ENCODE measurements around the gene CHDH. TPM values are rescaled to one million over a fixed set of nuclear protein-coding genes. Genes with fewer than 3 reads are reported as not detected.

The CHDH gene
- total and polyA plus RNA-seq, 2 experiments from 2014 or later = 2.3 to 6.6 TPM

GRCh38 chr3:53775834-53776251 is 70.4 kb downstream of the CHDH start (continued):
- no peak for TF ChIP-seq ZNF114 (CRISPR knock-in tag; IDR thresholded peaks at IDR 0.05)
- TF ChIP-seq POLR2AphosphoS5 (IDR thresholded peaks at IDR 0.05; ENCODE audit: low read depth) = no peak
- TF ChIP-seq JUNB (IDR thresholded peaks at IDR 0.05; ENCODE audit: unreplicated experiment) = no peak
- no peak for TF ChIP-seq NANOG (IDR thresholded peaks at IDR 0.05; ENCODE audit: borderline replicate concordance)
- no peak for TF ChIP-seq CREB1 (CRISPR knock-in tag; IDR thresholded peaks at IDR 0.05; ENCODE audit: low read depth)

- no peak overlapping the region for H3K4me2 ChIP-seq
- H2AFZ ChIP-seq = no peak overlapping the region
- no peak for DNase-seq (ENCODE audit: low spot score)
- TF ChIP-seq JUNB (IDR thresholded peaks at IDR 0.05; ENCODE audit: unreplicated experiment) = no peak
- TF ChIP-seq, protein P1, sequence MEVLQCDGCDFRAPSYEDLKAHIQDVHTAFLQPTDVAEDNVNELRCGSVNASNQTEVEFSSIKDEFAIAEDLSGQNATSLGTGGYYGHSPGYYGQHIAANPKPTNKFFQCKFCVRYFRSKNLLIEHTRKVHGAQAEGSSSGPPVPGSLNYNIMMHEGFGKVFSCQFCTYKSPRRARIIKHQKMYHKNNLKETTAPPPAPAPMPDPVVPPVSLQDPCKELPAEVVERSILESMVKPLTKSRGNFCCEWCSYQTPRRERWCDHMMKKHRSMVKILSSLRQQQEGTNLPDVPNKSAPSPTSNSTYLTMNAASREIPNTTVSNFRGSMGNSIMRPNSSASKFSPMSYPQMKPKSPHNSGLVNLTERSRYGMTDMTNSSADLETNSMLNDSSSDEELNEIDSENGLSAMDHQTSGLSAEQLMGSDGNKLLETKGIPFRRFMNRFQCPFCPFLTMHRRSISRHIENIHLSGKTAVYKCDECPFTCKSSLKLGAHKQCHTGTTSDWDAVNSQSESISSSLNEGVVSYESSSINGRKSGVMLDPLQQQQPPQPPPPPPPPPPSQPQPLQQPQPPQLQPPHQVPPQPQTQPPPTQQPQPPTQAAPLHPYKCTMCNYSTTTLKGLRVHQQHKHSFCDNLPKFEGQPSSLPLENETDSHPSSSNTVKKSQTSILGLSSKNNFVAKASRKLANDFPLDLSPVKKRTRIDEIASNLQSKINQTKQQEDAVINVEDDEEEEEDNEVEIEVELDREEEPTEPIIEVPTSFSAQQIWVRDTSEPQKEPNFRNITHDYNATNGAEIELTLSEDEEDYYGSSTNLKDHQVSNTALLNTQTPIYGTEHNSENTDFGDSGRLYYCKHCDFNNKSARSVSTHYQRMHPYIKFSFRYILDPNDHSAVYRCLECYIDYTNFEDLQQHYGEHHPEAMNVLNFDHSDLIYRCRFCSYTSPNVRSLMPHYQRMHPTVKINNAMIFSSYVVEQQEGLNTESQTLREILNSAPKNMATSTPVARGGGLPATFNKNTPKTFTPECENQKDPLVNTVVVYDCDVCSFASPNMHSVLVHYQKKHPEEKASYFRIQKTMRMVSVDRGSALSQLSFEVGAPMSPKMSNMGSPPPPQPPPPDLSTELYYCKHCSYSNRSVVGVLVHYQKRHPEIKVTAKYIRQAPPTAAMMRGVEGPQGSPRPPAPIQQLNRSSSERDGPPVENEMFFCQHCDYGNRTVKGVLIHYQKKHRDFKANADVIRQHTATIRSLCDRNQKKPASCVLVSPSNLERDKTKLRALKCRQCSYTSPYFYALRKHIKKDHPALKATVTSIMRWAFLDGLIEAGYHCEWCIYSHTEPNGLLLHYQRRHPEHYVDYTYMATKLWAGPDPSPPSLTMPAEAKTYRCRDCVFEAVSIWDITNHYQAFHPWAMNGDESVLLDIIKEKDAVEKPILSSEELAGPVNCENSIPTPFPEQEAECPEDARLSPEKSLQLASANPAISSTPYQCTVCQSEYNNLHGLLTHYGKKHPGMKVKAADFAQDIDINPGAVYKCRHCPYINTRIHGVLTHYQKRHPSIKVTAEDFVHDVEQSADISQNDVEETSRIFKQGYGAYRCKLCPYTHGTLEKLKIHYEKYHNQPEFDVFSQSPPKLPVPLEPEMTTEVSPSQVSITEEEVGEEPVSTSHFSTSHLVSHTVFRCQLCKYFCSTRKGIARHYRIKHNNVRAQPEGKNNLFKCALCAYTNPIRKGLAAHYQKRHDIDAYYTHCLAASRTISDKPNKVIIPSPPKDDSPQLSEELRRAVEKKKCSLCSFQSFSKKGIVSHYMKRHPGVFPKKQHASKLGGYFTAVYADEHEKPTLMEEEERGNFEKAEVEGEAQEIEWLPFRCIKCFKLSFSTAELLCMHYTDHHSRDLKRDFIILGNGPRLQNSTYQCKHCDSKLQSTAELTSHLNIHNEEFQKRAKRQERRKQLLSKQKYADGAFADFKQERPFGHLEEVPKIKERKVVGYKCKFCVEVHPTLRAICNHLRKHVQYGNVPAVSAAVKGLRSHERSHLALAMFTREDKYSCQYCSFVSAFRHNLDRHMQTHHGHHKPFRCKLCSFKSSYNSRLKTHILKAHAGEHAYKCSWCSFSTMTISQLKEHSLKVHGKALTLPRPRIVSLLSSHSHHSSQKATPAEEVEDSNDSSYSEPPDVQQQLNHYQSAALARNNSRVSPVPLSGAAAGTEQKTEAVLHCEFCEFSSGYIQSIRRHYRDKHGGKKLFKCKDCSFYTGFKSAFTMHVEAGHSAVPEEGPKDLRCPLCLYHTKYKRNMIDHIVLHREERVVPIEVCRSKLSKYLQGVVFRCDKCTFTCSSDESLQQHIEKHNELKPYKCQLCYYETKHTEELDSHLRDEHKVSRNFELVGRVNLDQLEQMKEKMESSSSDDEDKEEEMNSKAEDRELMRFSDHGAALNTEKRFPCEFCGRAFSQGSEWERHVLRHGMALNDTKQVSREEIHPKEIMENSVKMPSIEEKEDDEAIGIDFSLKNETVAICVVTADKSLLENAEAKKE (CRISPR knock-in tag; IDR thresholded peaks at IDR 0.05) = no peak
- TF ChIP-seq, protein P2, sequence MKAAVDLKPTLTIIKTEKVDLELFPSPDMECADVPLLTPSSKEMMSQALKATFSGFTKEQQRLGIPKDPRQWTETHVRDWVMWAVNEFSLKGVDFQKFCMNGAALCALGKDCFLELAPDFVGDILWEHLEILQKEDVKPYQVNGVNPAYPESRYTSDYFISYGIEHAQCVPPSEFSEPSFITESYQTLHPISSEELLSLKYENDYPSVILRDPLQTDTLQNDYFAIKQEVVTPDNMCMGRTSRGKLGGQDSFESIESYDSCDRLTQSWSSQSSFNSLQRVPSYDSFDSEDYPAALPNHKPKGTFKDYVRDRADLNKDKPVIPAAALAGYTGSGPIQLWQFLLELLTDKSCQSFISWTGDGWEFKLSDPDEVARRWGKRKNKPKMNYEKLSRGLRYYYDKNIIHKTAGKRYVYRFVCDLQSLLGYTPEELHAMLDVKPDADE (IDR thresholded peaks at IDR 0.05) = no peak
- TF ChIP-seq NANOG (IDR thresholded peaks at IDR 0.05; ENCODE audit: borderline replicate concordance) = no peak
- no peak for TF ChIP-seq CREB1 (CRISPR knock-in tag; IDR thresholded peaks at IDR 0.05; ENCODE audit: low read depth)
- TF ChIP-seq ZNF331 (CRISPR knock-in tag; IDR thresholded peaks at IDR 0.05; ENCODE audit: low read depth) = no peak
- TF ChIP-seq, protein P3, sequence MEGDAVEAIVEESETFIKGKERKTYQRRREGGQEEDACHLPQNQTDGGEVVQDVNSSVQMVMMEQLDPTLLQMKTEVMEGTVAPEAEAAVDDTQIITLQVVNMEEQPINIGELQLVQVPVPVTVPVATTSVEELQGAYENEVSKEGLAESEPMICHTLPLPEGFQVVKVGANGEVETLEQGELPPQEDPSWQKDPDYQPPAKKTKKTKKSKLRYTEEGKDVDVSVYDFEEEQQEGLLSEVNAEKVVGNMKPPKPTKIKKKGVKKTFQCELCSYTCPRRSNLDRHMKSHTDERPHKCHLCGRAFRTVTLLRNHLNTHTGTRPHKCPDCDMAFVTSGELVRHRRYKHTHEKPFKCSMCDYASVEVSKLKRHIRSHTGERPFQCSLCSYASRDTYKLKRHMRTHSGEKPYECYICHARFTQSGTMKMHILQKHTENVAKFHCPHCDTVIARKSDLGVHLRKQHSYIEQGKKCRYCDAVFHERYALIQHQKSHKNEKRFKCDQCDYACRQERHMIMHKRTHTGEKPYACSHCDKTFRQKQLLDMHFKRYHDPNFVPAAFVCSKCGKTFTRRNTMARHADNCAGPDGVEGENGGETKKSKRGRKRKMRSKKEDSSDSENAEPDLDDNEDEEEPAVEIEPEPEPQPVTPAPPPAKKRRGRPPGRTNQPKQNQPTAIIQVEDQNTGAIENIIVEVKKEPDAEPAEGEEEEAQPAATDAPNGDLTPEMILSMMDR (conservative IDR thresholded peaks at IDR 0.05; ENCODE audit: low read depth in 2 of 2) = no peak
- no peak for TF ChIP-seq STAT1 (IDR thresholded peaks at IDR 0.05; ENCODE audit: unreplicated experiment)
- no peak for TF ChIP-seq ZNF114 (CRISPR knock-in tag; IDR thresholded peaks at IDR 0.05)
- TF ChIP-seq EZH2phosphoT487 (IDR thresholded peaks at IDR 0.05; ENCODE audit: unreplicated experiment) = no peak
- TF ChIP-seq, protein P4, sequence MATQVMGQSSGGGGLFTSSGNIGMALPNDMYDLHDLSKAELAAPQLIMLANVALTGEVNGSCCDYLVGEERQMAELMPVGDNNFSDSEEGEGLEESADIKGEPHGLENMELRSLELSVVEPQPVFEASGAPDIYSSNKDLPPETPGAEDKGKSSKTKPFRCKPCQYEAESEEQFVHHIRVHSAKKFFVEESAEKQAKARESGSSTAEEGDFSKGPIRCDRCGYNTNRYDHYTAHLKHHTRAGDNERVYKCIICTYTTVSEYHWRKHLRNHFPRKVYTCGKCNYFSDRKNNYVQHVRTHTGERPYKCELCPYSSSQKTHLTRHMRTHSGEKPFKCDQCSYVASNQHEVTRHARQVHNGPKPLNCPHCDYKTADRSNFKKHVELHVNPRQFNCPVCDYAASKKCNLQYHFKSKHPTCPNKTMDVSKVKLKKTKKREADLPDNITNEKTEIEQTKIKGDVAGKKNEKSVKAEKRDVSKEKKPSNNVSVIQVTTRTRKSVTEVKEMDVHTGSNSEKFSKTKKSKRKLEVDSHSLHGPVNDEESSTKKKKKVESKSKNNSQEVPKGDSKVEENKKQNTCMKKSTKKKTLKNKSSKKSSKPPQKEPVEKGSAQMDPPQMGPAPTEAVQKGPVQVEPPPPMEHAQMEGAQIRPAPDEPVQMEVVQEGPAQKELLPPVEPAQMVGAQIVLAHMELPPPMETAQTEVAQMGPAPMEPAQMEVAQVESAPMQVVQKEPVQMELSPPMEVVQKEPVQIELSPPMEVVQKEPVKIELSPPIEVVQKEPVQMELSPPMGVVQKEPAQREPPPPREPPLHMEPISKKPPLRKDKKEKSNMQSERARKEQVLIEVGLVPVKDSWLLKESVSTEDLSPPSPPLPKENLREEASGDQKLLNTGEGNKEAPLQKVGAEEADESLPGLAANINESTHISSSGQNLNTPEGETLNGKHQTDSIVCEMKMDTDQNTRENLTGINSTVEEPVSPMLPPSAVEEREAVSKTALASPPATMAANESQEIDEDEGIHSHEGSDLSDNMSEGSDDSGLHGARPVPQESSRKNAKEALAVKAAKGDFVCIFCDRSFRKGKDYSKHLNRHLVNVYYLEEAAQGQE (IDR thresholded peaks at IDR 0.05; ENCODE audit: unreplicated experiment) = no peak
- no peak for TF ChIP-seq EZH2 (IDR thresholded peaks at IDR 0.05; ENCODE audit: low read depth, unreplicated experiment)
- no peak for TF ChIP-seq POLR2AphosphoS5 (IDR thresholded peaks at IDR 0.05; ENCODE audit: low read depth)
- H3K9me3 Mint-ChIP-seq = no peaks in the 10 kb centered on the region
- no peak overlapping the region for H3K4me3 ChIP-seq
- H3K4me1 ChIP-seq (ENCODE audit: insufficient read depth) = no peaks in the 10 kb centered on the region
- no peaks in the 10 kb centered on the region for H3K36me3 Mint-ChIP-seq (ENCODE audit: low read depth)
- ATAC-seq = no peak
- no peak overlapping the region for H3K27ac Mint-ChIP-seq
- no peaks in the 10 kb centered on the region for H4K20me1 ChIP-seq (replicated peaks; ENCODE audit: insufficient read depth)
- no peaks in the 10 kb centered on the region for H3K79me2 ChIP-seq (replicated peaks; ENCODE audit: insufficient read depth)
- H3K27ac ChIP-seq (ENCODE audit: low read depth) = no peak overlapping the region
- H3K27me3 Mint-ChIP-seq (ENCODE audit: insufficient read depth, low read depth, poor library complexity) = peaks cover 3% of the 10 kb centered on the region
- H3K4me3 Mint-ChIP-seq = no peak overlapping the region
- no peaks in the 10 kb centered on the region for H3K36me3 ChIP-seq (ENCODE audit: insufficient read depth)
- peaks cover 24% of the 10 kb centered on the region for H3K4me1 Mint-ChIP-seq
- H3K27me3 ChIP-seq (ENCODE audit: insufficient read depth) = no peaks in the 10 kb centered on the region
- H3F3A ChIP-seq (replicated peaks; ENCODE audit: low read depth) = no peaks in the 10 kb centered on the region
- peaks cover 11% of the 10 kb centered on the region for H3K9me2 ChIP-seq (ENCODE audit: insufficient read depth)
These were observed 71.2 kb downstream of the CHDH start for GRCh38 chr3:53775018-53775417.
